Stimulated activated CD8-positive, alpha-beta memory T cell treated with anti-CD3 and anti-CD28 coated beads, Interleukin-4, amount 100 ng/mL, for 4 hours (primary cell): ENCODE measurements around the gene SHB.

Experiments used
- DNase-seq, 2 donors: peaks; one replicate each; pipeline ENCODE4 v3.0.0-alpha.2; 2020; ENCODE audit warnings: low read depth in 2 of 2, low spot score in 1 of 2

Gene SHB

GRCh38 chr9:38026021-38026809, 42.8 kb downstream of the SHB start:
- no peak for DNase-seq

GRCh38 chr9:38025166-38025565, 43.9 kb downstream of the SHB start:
- DNase-seq: no peak

GRCh38 chr9:38024036-38024681, 44.9 kb downstream of the SHB start:
- DNase-seq: no peak

- no peak for DNase-seq
These were observed 45.4 kb downstream of the SHB start for GRCh38 chr9:38023661-38024035.

GRCh38 chr9:38022995-38023394, 46.0 kb downstream of the SHB start:
- no peak for DNase-seq

- no peak for DNase-seq
These were observed 46.7 kb downstream of the SHB start for GRCh38 chr9:38022203-38022895.

- DNase-seq: no peak
These were observed 48.6 kb downstream of the SHB start for GRCh38 chr9:38020151-38021076.

- DNase-seq: no peak
These were observed 49.3 kb downstream of the SHB start for GRCh38 chr9:38019731-38020130.

GRCh38 chr9:38018958-38019602, 49.9 kb downstream of the SHB start:
- no peak for DNase-seq

GRCh38 chr9:38018241-38018957, 50.6 kb downstream of the SHB start:
- DNase-seq: no peak

GRCh38 chr9:38017885-38018186, 51.2 kb downstream of the SHB start:
- DNase-seq: no peak

GRCh38 chr9:38017149-38017884, 51.7 kb downstream of the SHB start:
- DNase-seq: no peak

- DNase-seq: no peak
These were observed 52.5 kb downstream of the SHB start for GRCh38 chr9:38016375-38017135.

- no peak for DNase-seq
These were observed 53.1 kb downstream of the SHB start for GRCh38 chr9:38015906-38016305.

- DNase-seq: no peak
These were observed 53.8 kb downstream of the SHB start for GRCh38 chr9:38015266-38015665.

GRCh38 chr9:38012767-38013450, 56.1 kb downstream of the SHB start:
- DNase-seq: no peak

GRCh38 chr9:38011991-38012390, 57.0 kb downstream of the SHB start:
- DNase-seq: no peak
